ENCODE data around the gene INAFM2. TPM values are rescaled to one million over a fixed set of nuclear protein-coding genes. Genes with fewer than 3 reads are reported as not detected.

Gene INAFM2
- total RNA-seq, 2 experiments from 2014 or later = 6.7 to 7.4 TPM

- ChIA-PET CTCF (interaction anchor here (0.7 to 12.8 kb wide), 28 partner anchors 8 to 292 kb away, joined by 3 to 248 read pairs (median 13); partner anchors contain the start of genes ANKRD63, DISP2, INAFM2 and IVD), POLR2A (interaction anchor here (0.6 to 2.1 kb wide), 2 partner anchors 12 to 1655 kb away, joined by 3 to 5 read pairs; no protein-coding TSS in a partner anchor)
- no peak overlapping the region for H3K27ac Mint-ChIP-seq
- intact Hi-C loops (cut with micrococcal nuclease) = loop anchor here (1.0 kb wide), 2 partner anchors 18 to 60 kb away; no protein-coding TSS in a partner anchor
- H3K27me3 Mint-ChIP-seq = no peaks in the 10 kb centered on the region
- DNase-seq = no peak
- H3K36me3 Mint-ChIP-seq = no peaks in the 10 kb centered on the region
- H3K4me3 Mint-ChIP-seq = no peak overlapping the region
- H3K4me1 Mint-ChIP-seq (ENCODE audit: low read depth) = peaks cover 5% of the 10 kb centered on the region
- H3K9me3 Mint-ChIP-seq = no peaks in the 10 kb centered on the region
Observed at GRCh38 chr15:40338921-40339620, 15.6 kb downstream of the INAFM2 start.

- CTCF ChIA-PET = interaction anchor here (0.7 to 12.8 kb wide), 17 partner anchors 11 to 121 kb away, joined by 3 to 248 read pairs (median 21); partner anchors contain the start of genes INAFM2, PHGR1 and PLCB2
- POLR2A ChIA-PET = interaction anchor here (0.6 to 2.1 kb wide), 2 partner anchors 12 to 1656 kb away, joined by 3 to 5 read pairs; no protein-coding TSS in a partner anchor
- H3K36me3 Mint-ChIP-seq = no peaks in the 10 kb centered on the region
- peaks cover 4% of the 10 kb centered on the region for H3K4me1 Mint-ChIP-seq (ENCODE audit: low read depth)
- no peaks in the 10 kb centered on the region for H3K9me3 Mint-ChIP-seq
- no peaks in the 10 kb centered on the region for H3K27me3 Mint-ChIP-seq
- no peak for DNase-seq
- no peak overlapping the region for H3K4me3 Mint-ChIP-seq
- no peak overlapping the region for H3K27ac Mint-ChIP-seq
- intact Hi-C loops (cut with micrococcal nuclease) = no loop called here
Observed at GRCh38 chr15:40339621-40339945, 16.1 kb downstream of the INAFM2 start.

GRCh38 chr15:40340038-40340739 is 16.7 kb downstream of the INAFM2 start:
- DNase-seq = no peak
- Mint-ChIP-seq H3K27me3 (no peaks in the 10 kb centered on the region), H3K9me3 (no peaks in the 10 kb centered on the region), H3K36me3 (no peaks in the 10 kb centered on the region), H3K4me3 (no peak overlapping the region), H3K4me1 (ENCODE audit: low read depth) (peaks cover 4% of the 10 kb centered on the region), H3K27ac (no peak overlapping the region)
- CTCF ChIA-PET = interaction anchor here (0.6 to 12.8 kb wide), 16 partner anchors 13 to 123 kb away, joined by 3 to 248 read pairs (median 6); partner anchors contain the start of genes INAFM2 and PLCB2
- POLR2A ChIA-PET = no interaction called here
- intact Hi-C loops (cut with micrococcal nuclease) = no loop called here

GRCh38 chr15:40340740-40341400 is 17.4 kb downstream of the INAFM2 start, which contains the start of gene CCDC9B:
Gene CCDC9B (minus strand): TSS chr15:40340939. CDS start chr15:40340819, 120 bp downstream.
- Mint-ChIP-seq H3K4me3 (no peak within 1 kb of the TSS), H3K36me3 (no peaks in the 10 kb centered on the region), H3K27ac (no peak within 1 kb of the TSS), H3K9me3 (no peaks in the 10 kb centered on the region), H3K4me1 (ENCODE audit: low read depth) (peaks cover 4% of the 10 kb centered on the region), H3K27me3 (no peaks in the 10 kb centered on the region)
- DNase-seq = no peak
- ChIA-PET POLR2A (interaction anchor here (0.6 kb wide), 1 partner anchor 172 kb away, joined by 3 read pairs; no protein-coding TSS in a partner anchor), CTCF (interaction anchor here (0.6 to 12.8 kb wide), 12 partner anchors 14 to 123 kb away, joined by 3 to 248 read pairs (median 39); partner anchors contain the start of genes INAFM2 and PLCB2)
- intact Hi-C loops (cut with micrococcal nuclease) = no loop called here

GRCh38 chr15:40342416-40343320 is 19.2 kb downstream of the INAFM2 start:
- no peak overlapping the region for H3K4me3 Mint-ChIP-seq
- H3K9me3 Mint-ChIP-seq = no peaks in the 10 kb centered on the region
- intact Hi-C loops (cut with micrococcal nuclease) = no loop called here
- CTCF ChIA-PET = interaction anchor here (0.9 to 12.8 kb wide), 20 partner anchors 8 to 200 kb away, joined by 3 to 248 read pairs (median 6); partner anchors contain the start of genes DISP2, KNSTRN, PHGR1 and PLCB2
- no peak for DNase-seq
- H3K27ac Mint-ChIP-seq = no peak overlapping the region
- H3K27me3 Mint-ChIP-seq = no peaks in the 10 kb centered on the region
- POLR2A ChIA-PET = no interaction called here
- no peaks in the 10 kb centered on the region for H3K36me3 Mint-ChIP-seq
- peaks cover 4% of the 10 kb centered on the region for H3K4me1 Mint-ChIP-seq (ENCODE audit: low read depth)

GRCh38 chr15:40343512-40343911 is 20.0 kb downstream of the INAFM2 start:
- no peaks in the 10 kb centered on the region for H3K4me1 Mint-ChIP-seq (ENCODE audit: low read depth)
- no peaks in the 10 kb centered on the region for H3K27me3 Mint-ChIP-seq
- H3K27ac Mint-ChIP-seq = no peak overlapping the region
- no peak overlapping the region for H3K4me3 Mint-ChIP-seq
- no peaks in the 10 kb centered on the region for H3K36me3 Mint-ChIP-seq
- ChIA-PET CTCF (interaction anchor here (0.9 to 12.8 kb wide), 19 partner anchors 9 to 80 kb away, joined by 3 to 248 read pairs (median 7); partner anchors contain the start of genes DISP2, IVD, KNSTRN and PLCB2), POLR2A (no interaction called here)
- intact Hi-C loops (cut with micrococcal nuclease) = no loop called here
- H3K9me3 Mint-ChIP-seq = no peaks in the 10 kb centered on the region
- DNase-seq = no peak

- ChIA-PET POLR2A (no interaction called here), CTCF (interaction anchor here (0.6 to 12.8 kb wide), 36 partner anchors 9 to 532 kb away, joined by 3 to 216 read pairs (median 5); partner anchors contain the start of genes BAHD1, DISP2, INAFM2 and IVD)
- Mint-ChIP-seq H3K27ac (no peak overlapping the region), H3K4me3 (no peak overlapping the region), H3K27me3 (no peaks in the 10 kb centered on the region), H3K4me1 (ENCODE audit: low read depth) (no peaks in the 10 kb centered on the region), H3K9me3 (no peaks in the 10 kb centered on the region), H3K36me3 (no peaks in the 10 kb centered on the region)
- DNase-seq = no peak
- intact Hi-C loops (cut with micrococcal nuclease) = loop anchor here (1.0 kb wide), 2 partner anchors 24 to 78 kb away; no protein-coding TSS in a partner anchor
Observed at GRCh38 chr15:40344217-40344616, 20.7 kb downstream of the INAFM2 start.

GRCh38 chr15:40344631-40345120 is 21.2 kb downstream of the INAFM2 start:
- ChIA-PET POLR2A (no interaction called here), CTCF (interaction anchor here (0.6 to 12.8 kb wide), 37 partner anchors 9 to 532 kb away, joined by 3 to 216 read pairs (median 5); partner anchors contain the start of genes BAHD1, DISP2, INAFM2 and IVD)
- Mint-ChIP-seq H3K4me3 (no peak overlapping the region), H3K36me3 (no peaks in the 10 kb centered on the region), H3K27me3 (no peaks in the 10 kb centered on the region), H3K9me3 (no peaks in the 10 kb centered on the region), H3K27ac (no peak overlapping the region), H3K4me1 (ENCODE audit: low read depth) (no peaks in the 10 kb centered on the region)
- intact Hi-C loops (cut with micrococcal nuclease) = loop anchor here (1.0 kb wide), 2 partner anchors 24 to 78 kb away; no protein-coding TSS in a partner anchor
- peak; percentile 80 for DNase-seq

GRCh38 chr15:40345225-40345866 is 21.9 kb downstream of the INAFM2 start:
- POLR2A ChIA-PET = no interaction called here
- no peaks in the 10 kb centered on the region for H3K36me3 Mint-ChIP-seq

GRCh38 chr15:40345867-40346578 is 22.5 kb downstream of the INAFM2 start:
- H3K27ac Mint-ChIP-seq = no peak overlapping the region
- POLR2A ChIA-PET = no interaction called here
- no peaks in the 10 kb centered on the region for H3K4me1 Mint-ChIP-seq (ENCODE audit: low read depth)
- no peaks in the 10 kb centered on the region for H3K36me3 Mint-ChIP-seq
- H3K4me3 Mint-ChIP-seq = no peak overlapping the region
- H3K27me3 Mint-ChIP-seq = no peaks in the 10 kb centered on the region
- no peak for DNase-seq
- CTCF ChIA-PET = interaction anchor here (1.4 to 12.8 kb wide), 9 partner anchors 9 to 135 kb away, joined by 3 to 216 read pairs (median 13); partner anchors contain the start of genes DISP2, IVD and KNSTRN
- intact Hi-C loops (cut with micrococcal nuclease) = no loop called here
- H3K9me3 Mint-ChIP-seq = no peaks in the 10 kb centered on the region

More at GRCh38 chr15:40345225-40345866, 21.9 kb downstream of the INAFM2 start:
- Mint-ChIP-seq H3K4me3 (no peak overlapping the region), H3K4me1 (ENCODE audit: low read depth) (no peaks in the 10 kb centered on the region), H3K27me3 (no peaks in the 10 kb centered on the region), H3K9me3 (no peaks in the 10 kb centered on the region), H3K27ac (no peak overlapping the region)
- no peak for DNase-seq
- intact Hi-C loops (cut with micrococcal nuclease) = no loop called here
- CTCF ChIA-PET = interaction anchor here (0.9 to 12.8 kb wide), 21 partner anchors 8 to 162 kb away, joined by 3 to 216 read pairs (median 7); partner anchors contain the start of genes DISP2, INAFM2, IVD and KNSTRN

Measured in activated CD4-positive, alpha-beta memory T cell treated with anti-CD3 and anti-CD28 coated beads for 36 hours (primary cell).